ENCODE measurements around the gene THSD4. TPM values are rescaled to one million over a fixed set of nuclear protein-coding genes. Genes with fewer than 3 reads are reported as not detected.
A peak's percentile ranks its signal among the peaks of the same experiment; 100 is the strongest.

The THSD4 gene
- total RNA-seq, 2 experiments from 2014 or later: not detected

- no peak for ATAC-seq (ENCODE audit: poor library complexity)
- no peaks in the 10 kb centered on the region for H3K36me3 ChIP-seq (ENCODE audit: insufficient read depth, low read length)
- Mint-ChIP-seq H3K4me3 (no peak overlapping the region), H3K4me1 (ENCODE audit: low read depth) (peaks cover 37% of the 10 kb centered on the region), H3K36me3 (ENCODE audit: low read depth) (peaks cover 40% of the 10 kb centered on the region), H3K27me3 (peaks cover 15% of the 10 kb centered on the region), H3K9me3 (peaks cover 4% of the 10 kb centered on the region), H3K27ac (peak overlapping the region; percentile 92)
- DNase-seq: no peak
- H3K4me1 ChIP-seq (ENCODE audit: insufficient read depth, low read length): peaks cover 31% of the 10 kb centered on the region
- intact Hi-C loops (cut with DNase I, micrococcal nuclease): no loop called here
- ChIA-PET CTCF (no interaction called here), POLR2A (no interaction called here)
- H3K27me3 ChIP-seq (ENCODE audit: control insufficient read depth in 1 of 2, insufficient read depth in 2 of 2, low read length in 2 of 2): no peaks in the 10 kb centered on the region
- no peak overlapping the region for H3K27ac ChIP-seq (ENCODE audit: low read depth in 1 of 2, low read length in 2 of 2)
- no peak for TF ChIP-seq CTCF (IDR thresholded peaks at IDR 0.05)
- no peak overlapping the region for H3K4me3 ChIP-seq (ENCODE audit: low read length)
- peaks cover 0 to 5% of the 10 kb centered on the region in 2 experiments for H3K9me3 ChIP-seq (ENCODE audit: control insufficient read depth in 1 of 2, insufficient read depth in 1 of 2, low read length in 2 of 2)
Observed at GRCh38 chr15:71373917-71374316, 258.6 kb downstream of the THSD4 start.

GRCh38 chr15:71374607-71375352 is 259.5 kb downstream of the THSD4 start:
- H3K4me3 Mint-ChIP-seq: no peak overlapping the region
- H3K4me1 Mint-ChIP-seq (ENCODE audit: low read depth): peaks cover 37% of the 10 kb centered on the region
- intact Hi-C loops (cut with DNase I, micrococcal nuclease): no loop called here
- no peaks in the 10 kb centered on the region for H3K27me3 ChIP-seq (ENCODE audit: control insufficient read depth in 1 of 2, insufficient read depth in 2 of 2, low read length in 2 of 2)
- H3K36me3 Mint-ChIP-seq (ENCODE audit: low read depth): peaks cover 40% of the 10 kb centered on the region
- CTCF ChIA-PET: no interaction called here
- no peaks in the 10 kb centered on the region for H3K36me3 ChIP-seq (ENCODE audit: insufficient read depth, low read length)
- peaks cover 0 to 5% of the 10 kb centered on the region in 2 experiments for H3K9me3 ChIP-seq (ENCODE audit: control insufficient read depth in 1 of 2, insufficient read depth in 1 of 2, low read length in 2 of 2)
- peaks cover 15% of the 10 kb centered on the region for H3K27me3 Mint-ChIP-seq
- no peak overlapping the region for H3K4me3 ChIP-seq (ENCODE audit: low read length)
- ATAC-seq (ENCODE audit: poor library complexity) (no peak), DNase-seq (no peak)
- POLR2A ChIA-PET: no interaction called here
- H3K27ac Mint-ChIP-seq: peak overlapping the region; percentile 92
- peaks cover 4% of the 10 kb centered on the region for H3K9me3 Mint-ChIP-seq
- H3K27ac ChIP-seq (ENCODE audit: low read depth in 1 of 2, low read length in 2 of 2): no peak overlapping the region
- peaks cover 31% of the 10 kb centered on the region for H3K4me1 ChIP-seq (ENCODE audit: insufficient read depth, low read length)
- no peak for TF ChIP-seq CTCF (IDR thresholded peaks at IDR 0.05)

GRCh38 chr15:71375934-71376333 is 260.7 kb downstream of the THSD4 start:
- Histone ChIP-seq H3K4me1 (ENCODE audit: insufficient read depth, low read length) (peaks cover 31% of the 10 kb centered on the region), H3K36me3 (ENCODE audit: insufficient read depth, low read length) (no peaks in the 10 kb centered on the region), H3K4me3 (ENCODE audit: low read length) (no peak overlapping the region), H3K27ac (ENCODE audit: low read depth in 1 of 2, low read length in 2 of 2) (no peak overlapping the region), H3K27me3 (ENCODE audit: control insufficient read depth in 1 of 2, insufficient read depth in 2 of 2, low read length in 2 of 2) (no peaks in the 10 kb centered on the region), H3K9me3 (ENCODE audit: control insufficient read depth in 1 of 2, insufficient read depth in 1 of 2, low read length in 2 of 2) (peaks cover 0 to 5% of the 10 kb centered on the region in 2 experiments)
- ATAC-seq (ENCODE audit: poor library complexity): no peak
- Mint-ChIP-seq H3K36me3 (ENCODE audit: low read depth) (peaks cover 33% of the 10 kb centered on the region), H3K4me1 (ENCODE audit: low read depth) (peaks cover 37% of the 10 kb centered on the region), H3K4me3 (no peak overlapping the region), H3K27ac (no peak overlapping the region), H3K9me3 (peaks cover 4% of the 10 kb centered on the region), H3K27me3 (peaks cover 15% of the 10 kb centered on the region)
- DNase-seq: no peak
- CTCF ChIA-PET: no interaction called here
- POLR2A ChIA-PET: no interaction called here
- TF ChIP-seq CTCF (IDR thresholded peaks at IDR 0.05): no peak
- intact Hi-C loops (cut with DNase I, micrococcal nuclease): no loop called here

Data from CD4-positive, alpha-beta T cell (primary cell).